Measurements from ENCODE around the gene MCTP1.
"Not testable (repeated sequence)": the region's sequence is repeated elsewhere in the genome, so short reads cannot be mapped to it uniquely, and the experiment has no call there.

MCTP1 gene

DNA sequence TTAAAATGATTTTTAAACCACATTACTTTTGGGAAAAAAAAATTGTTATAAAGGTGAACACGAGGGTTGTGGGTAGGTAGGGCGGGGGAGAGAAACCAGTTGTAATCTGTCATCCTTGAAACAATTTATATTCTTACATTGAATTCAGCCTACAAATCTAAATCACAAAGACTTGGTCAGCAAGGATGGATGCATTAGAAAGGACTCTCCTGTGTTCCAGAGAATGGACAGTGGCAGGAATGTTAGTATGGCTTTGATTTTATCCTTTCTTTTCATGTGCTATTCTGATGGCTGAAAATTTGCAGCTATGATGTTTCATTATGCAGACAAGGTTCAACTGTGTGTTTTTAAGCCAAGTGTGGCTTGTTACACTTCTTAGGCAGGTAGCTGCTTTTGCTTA, 431.8 kb downstream of the MCTP1 start:
- no peak for DNase-seq

DNA sequence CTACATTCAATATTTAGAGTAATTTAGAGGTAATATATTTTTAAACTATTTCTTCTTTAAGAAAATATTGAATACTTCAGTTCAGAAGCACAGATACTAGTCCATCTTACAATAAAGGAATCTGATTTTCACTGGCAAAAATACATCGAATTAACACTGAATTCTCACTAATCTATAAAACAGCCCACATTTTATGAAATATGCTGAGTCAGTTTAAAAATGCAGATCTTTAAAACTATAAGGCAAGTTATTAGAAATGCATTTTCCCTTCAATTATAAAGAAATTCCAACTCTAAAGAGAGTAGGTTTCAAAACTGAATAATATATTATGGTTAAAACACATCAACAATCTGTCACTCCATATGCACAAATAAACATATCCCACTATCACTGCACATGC, 433.9 kb downstream of the MCTP1 start:
- DNase-seq = no peak

DNA sequence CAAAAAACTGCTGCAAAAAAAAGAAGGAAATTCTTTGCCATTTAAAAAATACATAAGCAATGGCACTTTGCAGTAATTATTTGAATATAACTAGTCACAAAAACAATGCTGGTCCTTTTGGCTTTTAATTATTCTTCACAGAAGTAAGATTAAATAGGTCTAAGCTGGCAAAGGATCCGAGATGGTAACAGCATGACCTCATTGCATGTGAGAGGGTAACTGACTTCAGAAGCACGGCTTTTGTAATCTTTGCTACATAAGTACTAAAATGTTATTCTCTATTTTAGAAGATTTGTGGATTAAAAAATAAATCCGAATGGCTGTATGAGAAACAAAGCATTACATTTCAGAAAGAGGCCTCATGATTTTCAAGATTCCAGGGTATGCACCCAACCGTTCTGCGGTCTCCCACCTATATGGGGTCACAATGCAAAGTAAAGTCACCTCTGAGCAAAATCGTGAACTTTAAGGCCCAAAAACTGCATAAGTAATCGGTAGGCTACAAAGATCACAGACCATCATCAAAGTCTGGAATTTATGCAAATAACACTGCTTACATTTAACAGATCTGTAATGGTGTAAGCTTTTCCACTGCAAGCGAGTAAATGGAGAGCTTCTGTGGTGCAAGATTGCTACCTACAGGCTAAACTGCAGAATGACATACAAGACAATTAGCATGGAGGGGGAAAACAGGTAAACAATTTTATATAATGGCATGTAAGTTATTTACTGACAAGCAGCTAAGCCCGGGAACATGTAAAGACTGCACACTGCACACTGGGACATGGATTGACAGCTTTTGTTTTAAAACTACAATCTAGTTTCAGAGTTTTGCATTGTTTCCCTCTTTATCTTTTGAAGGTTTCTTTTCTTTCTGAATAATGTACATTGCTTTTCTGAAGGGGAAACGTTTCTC, 434.8 kb downstream of the MCTP1 start:
- peak in 1 of 2 donors; percentile 1 for DNase-seq

- no peak for DNase-seq
Measured at GRCh38 chr5:94849324-94849723, 435.6 kb downstream of the MCTP1 start.

DNA sequence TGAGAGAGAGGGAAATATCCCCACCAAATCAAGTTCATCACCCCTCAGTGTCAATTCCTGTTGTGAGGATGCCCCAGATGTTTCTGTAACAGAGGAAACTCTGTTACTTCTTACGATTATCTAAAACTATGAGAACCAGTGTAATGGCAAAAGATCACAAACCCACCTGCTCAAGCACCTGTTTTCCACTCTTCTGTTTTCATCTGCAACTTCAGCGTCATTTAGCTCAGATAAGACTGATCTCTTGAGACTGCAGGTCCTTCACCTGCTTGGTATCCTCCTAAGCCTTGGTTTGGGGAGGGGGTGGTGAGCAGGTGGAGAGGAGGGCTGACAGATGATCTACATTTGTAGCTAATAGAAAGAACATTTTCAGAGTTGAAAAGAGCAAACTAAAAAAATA, 437.2 kb downstream of the MCTP1 start:
- DNase-seq = no peak

DNA sequence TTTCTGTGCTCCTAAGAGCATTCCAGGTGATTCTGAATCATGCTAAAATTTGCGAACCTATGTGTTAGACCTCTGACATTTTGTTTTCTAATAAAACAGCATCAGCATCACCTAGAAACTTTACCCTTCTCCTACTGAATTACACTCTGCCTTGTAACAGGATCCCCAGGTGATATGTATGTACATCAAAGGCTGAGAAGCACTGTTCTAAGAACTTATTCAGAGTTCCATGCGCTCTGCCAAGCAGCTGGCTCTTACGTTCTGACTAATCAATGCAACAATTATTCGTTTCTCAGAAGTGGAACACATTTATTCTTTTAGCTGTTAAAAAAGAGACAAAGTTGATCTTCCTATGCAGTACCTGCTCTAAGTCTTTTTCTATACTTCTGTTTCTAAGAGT, 437.9 kb downstream of the MCTP1 start:
- DNase-seq = no peak

- DNase-seq = not testable (repeated sequence)
Measured at GRCh38 chr5:94845696-94846095, 439.2 kb downstream of the MCTP1 start.

- DNase-seq = no peak
Measured at GRCh38 chr5:94841598-94842322, 443.1 kb downstream of the MCTP1 start.

DNA sequence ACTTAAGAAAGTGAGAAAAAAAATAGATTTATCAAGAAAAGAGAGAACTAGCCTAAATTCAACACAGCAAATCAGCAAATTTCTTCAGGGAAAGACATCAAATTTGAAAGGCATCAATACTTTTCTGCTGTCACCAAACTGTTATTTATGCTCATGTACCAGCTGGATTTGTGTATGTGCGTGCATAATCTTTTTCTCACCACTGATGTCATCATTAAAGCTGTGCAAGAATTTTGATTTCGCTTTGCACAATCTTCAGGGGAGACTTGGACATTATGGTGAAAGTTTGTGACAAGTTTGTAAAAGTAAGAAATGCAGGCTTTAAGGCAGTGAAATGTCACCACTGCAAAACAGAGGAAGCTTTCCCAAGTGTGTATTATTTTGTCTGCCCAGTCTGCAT, 451.0 kb downstream of the MCTP1 start:
- DNase-seq = no peak

GRCh38 chr5:94832685-94833084, 452.2 kb downstream of the MCTP1 start:
- no peak for DNase-seq

- no peak for DNase-seq
Measured at GRCh38 chr5:94830520-94830919, 454.4 kb downstream of the MCTP1 start.

GRCh38 chr5:94828222-94828621, 456.7 kb downstream of the MCTP1 start:
- DNase-seq = not testable (repeated sequence)

DNA sequence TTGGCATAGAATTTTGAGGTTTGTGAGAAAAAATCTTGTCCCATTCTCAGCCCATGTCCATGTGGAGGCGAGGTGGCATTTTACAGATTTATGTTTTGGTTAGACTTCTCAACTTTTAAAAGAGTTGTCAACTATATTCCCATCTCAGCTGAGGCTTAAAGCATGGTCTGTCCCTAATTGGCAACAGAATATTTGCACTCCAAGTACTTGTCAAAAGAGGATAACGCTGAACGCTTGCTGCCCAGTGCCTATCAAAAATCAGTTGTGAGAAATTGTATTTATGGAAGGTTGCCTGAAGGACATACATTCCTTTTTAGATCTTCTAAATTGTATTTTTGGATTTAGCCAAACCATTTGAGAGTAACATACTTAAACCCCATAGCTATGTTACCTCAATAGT, 464.4 kb downstream of the MCTP1 start:
- DNase-seq = no peak

DNA sequence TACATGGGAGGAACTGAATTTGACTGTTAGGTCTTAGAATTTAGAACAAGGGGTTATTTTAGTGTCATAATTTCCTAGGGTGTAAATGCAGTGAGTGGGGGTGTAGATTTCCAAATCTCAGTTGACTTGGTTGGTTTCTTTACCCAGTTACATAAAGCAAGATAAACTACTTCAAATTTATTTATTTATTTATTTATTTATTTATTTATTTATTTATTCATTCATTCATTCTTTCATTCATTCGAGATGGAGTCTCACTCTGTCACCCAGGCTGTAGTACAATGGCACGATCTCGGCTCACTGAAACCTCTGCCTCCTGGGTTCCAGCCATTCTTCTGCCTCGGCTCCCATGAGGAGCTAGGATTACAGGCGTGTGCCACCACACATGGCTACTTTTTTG, 466.0 kb downstream of the MCTP1 start:
- no peak for DNase-seq

- DNase-seq = no peak
Measured at GRCh38 chr5:94815313-94816039, 469.4 kb downstream of the MCTP1 start.

DNA sequence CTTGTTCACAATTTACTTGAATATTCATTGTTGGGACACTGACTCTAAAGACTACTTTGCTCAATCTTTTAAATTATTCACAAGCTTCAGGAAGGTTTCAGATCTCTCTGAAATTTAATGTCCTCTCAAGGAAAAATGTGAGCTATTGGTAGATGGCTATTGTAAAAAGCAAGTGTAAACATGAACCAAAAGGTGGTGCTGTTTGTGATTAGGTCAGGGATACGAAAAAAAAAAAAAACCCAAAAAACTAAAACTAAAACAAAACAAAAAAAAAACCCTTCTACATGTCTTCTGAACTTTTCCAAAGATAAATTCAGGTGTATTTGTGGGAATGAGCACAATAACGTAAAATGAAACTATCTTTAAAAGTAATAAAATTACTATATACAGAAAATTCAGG, 472.7 kb downstream of the MCTP1 start:
- no peak for DNase-seq

GRCh38 chr5:94811331-94811730, 473.6 kb downstream of the MCTP1 start:
- DNase-seq = no peak

DNA sequence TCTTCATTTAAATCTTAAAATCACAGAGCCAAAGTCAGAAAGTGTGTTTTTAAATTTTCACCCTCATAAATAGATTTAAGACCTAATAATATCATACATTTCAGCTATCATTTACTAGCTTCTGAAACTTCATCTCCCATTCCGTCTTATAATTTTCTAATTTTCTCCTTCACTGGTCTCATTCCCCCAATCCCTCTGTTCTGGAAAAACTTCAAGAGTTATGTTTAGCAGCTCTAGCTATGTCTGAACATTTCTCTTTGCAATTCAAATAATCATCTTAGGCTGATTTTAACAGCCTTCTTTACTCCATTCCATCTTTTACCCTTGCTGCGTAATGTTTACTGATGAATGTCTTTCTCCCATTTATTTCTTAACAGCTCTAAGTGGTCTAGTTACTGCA, 474.0 kb downstream of the MCTP1 start:
- DNase-seq = no peak

DNA sequence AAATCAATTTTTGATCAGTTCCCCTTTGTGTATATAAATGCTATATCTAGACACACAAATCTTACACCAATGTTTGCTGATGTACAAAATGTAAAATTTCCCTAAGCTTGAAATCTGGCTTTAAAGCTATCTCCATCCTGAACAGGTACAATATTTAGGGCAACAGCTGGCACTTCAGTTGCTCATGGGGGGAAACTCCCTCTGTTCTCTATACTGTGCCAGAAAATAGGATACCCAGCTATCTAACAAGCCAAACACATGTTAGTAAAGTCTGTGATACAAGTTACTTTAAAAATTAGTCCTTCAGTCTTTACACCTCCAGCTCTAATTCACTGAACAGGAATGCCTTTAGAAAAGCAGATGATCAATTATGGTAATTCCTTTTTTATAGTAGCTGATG, 474.6 kb downstream of the MCTP1 start:
- DNase-seq = no peak

- no peak for DNase-seq
Measured at GRCh38 chr5:94808497-94808896, 476.4 kb downstream of the MCTP1 start.

DNA sequence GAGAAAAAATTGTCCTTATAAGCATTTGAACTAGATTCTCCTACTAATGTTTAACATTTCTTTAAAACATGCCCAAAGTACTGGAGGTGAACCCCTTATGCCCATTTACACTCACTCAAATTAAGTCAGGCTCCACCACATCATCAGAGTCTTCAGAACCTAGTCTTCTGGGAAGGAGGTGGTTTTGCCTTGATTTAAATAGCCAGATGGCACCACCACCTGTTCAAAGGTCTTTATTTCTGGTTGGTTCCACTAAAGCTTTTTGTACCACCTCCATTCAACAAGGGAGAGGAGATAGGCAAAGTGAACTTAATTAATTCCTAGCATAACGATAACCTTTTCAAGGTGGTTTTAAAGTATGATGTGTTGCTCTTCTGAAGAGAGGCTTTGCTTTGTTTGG, 476.9 kb downstream of the MCTP1 start:
- DNase-seq = no peak

GRCh38 chr5:94802450-94802849, 482.4 kb downstream of the MCTP1 start:
- DNase-seq = no peak

DNA sequence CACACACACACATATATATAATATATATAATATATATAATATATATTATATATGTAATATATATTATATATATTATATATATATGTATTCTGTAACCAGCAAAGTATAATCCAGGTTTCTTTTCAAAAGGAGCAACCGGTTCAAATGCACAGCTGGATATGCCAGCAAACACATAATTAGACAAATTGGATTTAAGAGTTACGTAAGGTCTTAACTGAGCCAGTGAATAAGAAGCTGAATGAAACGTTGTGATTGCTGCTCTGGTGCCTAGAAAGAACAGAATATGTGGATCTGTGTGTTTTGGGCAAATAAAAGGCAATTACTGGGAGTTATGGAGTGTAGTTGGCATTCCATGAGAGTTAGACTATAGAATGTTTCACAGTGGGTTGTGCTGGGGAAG, 488.3 kb downstream of the MCTP1 start:
- no peak for DNase-seq

- no peak for DNase-seq
Measured at GRCh38 chr5:94793816-94794198, 491.1 kb downstream of the MCTP1 start.
